GM12878 (cell line): ENCODE results near the gene HSD17B12. TPM values are rescaled to one million over a fixed set of nuclear protein-coding genes. Genes with fewer than 3 reads are reported as not detected.

Experiments used
- ATAC-seq: fragments of 200-7000 bp; cut with Tn5 transposase; 3 replicates; pipeline ENCODE4 v1.9.1; 2020; ENCODE audit warnings: mild to moderate bottlenecking, moderate library complexity
- BruUV-seq: library from RNA; stranded (reverse); fragments of 400-500 nt; replicated peaks from 2 replicates; lab custom pipeline; 2021; lab: Mats Ljungman, UMichigan
- CTCF ChIA-PET: fragments of 300-600 bp; sonication (Branson Sonifier 250); formaldehyde crosslinking; extraction: SDS; loops from one replicate; lab custom pipeline; 2021; ENCODE audit warnings: inconsistent platforms; lab: Yijun Ruan, JAX
- POLR2A ChIA-PET: fragments of 350-600 bp; formaldehyde crosslinking; extraction: SDS; loops from one replicate; lab custom pipeline; 2021; ENCODE audit warnings: inconsistent platforms; lab: Charles Lee
- RAD21 ChIA-PET: fragments of 300-600 bp; sonication (Branson Sonifier 250); formaldehyde crosslinking; loops from one replicate; lab custom pipeline; 2023; ENCODE audit warnings: antibody characterized with exemption; ENCODE audit not compliant: unreplicated experiment; lab: Charles Lee
- SMC1A ChIA-PET: fragments of 300-600 bp; sonication (Branson Sonifier 250); formaldehyde crosslinking; loops from one replicate; lab custom pipeline; 2023; ENCODE audit not compliant: unreplicated experiment, uncharacterized antibody; lab: Charles Lee
- DNase-seq: peaks from one replicate; pipeline ENCODE4 v3.0.0-alpha.2; 2011; ENCODE audit warnings: low read depth, low spot score
- FAIRE-seq: peaks from 3 replicates; lab custom pipeline; 2011; peaks lifted over from hg19 to GRCh38; lab: Jason Lieb, UNC
- H2AFZ ChIP-seq: 2 replicates; pipeline ENCODE4 v1.6.0; 2011; ENCODE audit warnings: low read depth, low read length, control low read depth; ENCODE audit not compliant: control insufficient read depth
- H3K27ac ChIP-seq: 2 replicates; pipeline ENCODE4 v1.5.1; 2011; ENCODE audit warnings: control low read depth; ENCODE audit not compliant: control insufficient read depth, insufficient read depth
- H3K27me3 ChIP-seq, 2 experiments: replicated peaks in 1 of 2; 2 replicates each; pipeline versions ENCODE4 v1.6.0 to v1.6.1; 2011; ENCODE audit warnings: low read length in 1 of 2; ENCODE audit not compliant: control insufficient read depth in 2 of 2, insufficient read depth in 2 of 2
- H3K36me3 ChIP-seq, 2 experiments: 2 replicates each; pipeline ENCODE4 v1.5.1; 2011; ENCODE audit warnings: low read length in 1 of 2; ENCODE audit not compliant: control insufficient read depth in 2 of 2, insufficient read depth in 2 of 2
- H3K4me1 ChIP-seq: 2 replicates; pipeline ENCODE4 v1.6.1; 2011; ENCODE audit warnings: mild to moderate bottlenecking, low read length, moderate library complexity, mixed read lengths; ENCODE audit not compliant: control insufficient read depth, insufficient read depth
- H3K4me2 ChIP-seq: 2 replicates; pipeline ENCODE4 v1.6.0; 2011; ENCODE audit warnings: control low read depth; ENCODE audit not compliant: control insufficient read depth, insufficient read depth
- H3K4me3 ChIP-seq: fragments of 200-600 bp; sonication (generic); 2 replicates; pipeline ENCODE4 v1.5.1; 2016
- H3K79me2 ChIP-seq: 2 replicates; pipeline ENCODE4 v1.6.0; 2011; ENCODE audit warnings: low read length; ENCODE audit not compliant: control insufficient read depth, insufficient read depth
- H3K9ac ChIP-seq: 2 replicates; pipeline ENCODE4 v1.8.0; 2011; ENCODE audit warnings: low read length, control low read depth, mixed read lengths; ENCODE audit not compliant: control insufficient read depth, insufficient read depth
- H3K9me3 ChIP-seq: replicated peaks from 3 replicates; pipeline ENCODE4 v1.5.1; 2011; ENCODE audit warnings: mild to moderate bottlenecking, low read length; ENCODE audit not compliant: control insufficient read depth, insufficient read depth
- H4K20me1 ChIP-seq: 2 replicates; pipeline ENCODE4 v1.6.0; 2011; ENCODE audit not compliant: control insufficient read depth, insufficient read depth
- LARP7 ChIP-seq: fragments of 450-650 bp; IDR thresholded peaks from 2 replicates; pipeline ENCODE4 v1.6.1; 2017; ENCODE audit warnings: mild to moderate bottlenecking
- POU2F2 ChIP-seq: IDR thresholded peaks from 3 replicates; pipeline ENCODE4 v1.6.1; 2011; ENCODE audit warnings: low read depth, mild to moderate bottlenecking, low read length, borderline replicate concordance
- RAD51 ChIP-seq: fragments of 450-650 bp; IDR thresholded peaks from 2 replicates; pipeline ENCODE4 v1.6.1; 2016; ENCODE audit warnings: moderate library complexity, mild to moderate bottlenecking, inconsistent platforms
- WGBS: methylation state at CpG from one replicate; pipeline ENCODE4 v1.1.6; 2016; ENCODE audit warnings: low lambda C conversion rate; ENCODE audit not compliant: insufficient replicate concordance, insufficient coverage; ENCODE audit errors: missing lambda C conversion rate; 5-methylcytosine and 5-hydroxymethylcytosine counted together
- in situ Hi-C: fragments of 300-500 bp; cut with MboI; formaldehyde crosslinking; loops from 9 replicates; pipeline ENCODE4 v1.14.3; 2018; ENCODE audit warnings: mixed read lengths
- intact Hi-C: fragments of 100-400 bp; cut with micrococcal nuclease; formaldehyde crosslinking; loops from one replicate; pipeline ENCODE4 v1.14.2; 2022; ENCODE audit not compliant: unreplicated experiment
- polyA plus RNA-seq, 11 experiments: library from polyadenylated mRNA; depleted of rRNA in 4 of 11; unstranded in 6 of 11; stranded (reverse) in 5 of 11; fragments of >200 nt; fragmentation: Nextera tagmentation in 4 of 11; fragmentation: Illumina TruSeq in 1 of 11; extraction: Ambion mirVana in 4 of 11; extraction: Trizol in 1 of 11; gene quantifications; 1 replicate in 1 of 11; 2 replicates in 10 of 11; pipeline versions ENCODE4 v1.2.1 to v1.2.3, GENCODE V29; 2011 to 2016; ENCODE audit warnings: inconsistent platforms in 2 of 11, missing spikeins in 2 of 11, low read depth in 1 of 11
- total RNA-seq, 4 experiments: library from RNA; depleted of rRNA in 3 of 4; stranded (reverse); fragments of >200 nt in 3 of 4; fragmentation: Illumina TruSeq in 1 of 4; extraction: Trizol in 1 of 4; gene quantifications; 2 replicates each; pipeline versions ENCODE4 v1.2.1 to v1.2.3, GENCODE V29; 2013 to 2021
- TF ChIP-seq, protein P1 (sequence below): IDR thresholded peaks from 2 replicates; pipeline ENCODE4 v1.6.1; 2012; ENCODE audit warnings: low read length, inconsistent platforms

The HSD17B12 gene
- total and polyA plus RNA-seq, 10 of the 15 experiments (the other 5 are each of a cell fraction or from before 2014, with no cell fraction given), result 23.6 to 88.0 (median 64.7) TPM

DNA sequence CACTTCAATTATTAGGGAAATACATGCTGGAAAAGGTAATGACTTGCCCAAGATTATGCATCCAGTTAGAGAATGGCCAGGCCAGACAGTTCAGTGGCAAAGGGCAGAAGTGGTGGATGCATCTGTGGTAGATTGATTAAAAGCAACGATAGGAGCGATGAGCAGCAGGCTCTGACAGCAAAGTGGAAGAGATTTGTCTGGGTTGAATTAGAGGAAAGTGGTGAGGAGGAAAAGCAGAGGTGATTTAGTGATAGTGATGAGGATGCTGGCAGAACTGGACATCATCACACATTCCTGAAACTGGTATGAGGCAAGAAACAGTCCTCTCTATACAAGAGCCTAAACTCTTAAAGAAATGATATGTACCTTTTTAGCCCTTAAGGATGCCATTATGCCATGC lies 12.5 kb downstream of the HSD17B12 start:
- ChIA-PET SMC1A (interaction anchor here (1.1 to 1.4 kb wide), 2 partner anchors 8 to 16 kb away, joined by 3 to 8 read pairs; no protein-coding TSS in a partner anchor), POLR2A (no interaction called here)
- Histone ChIP-seq H3K4me2 (no peak overlapping the region), H3K9me3 (no peaks in the 10 kb centered on the region; the same call in 2 of the 3 replicates), H3K9ac (no peak overlapping the region), H2AFZ (no peak overlapping the region), H3K4me3 (no peak overlapping the region), H3K36me3 (no peaks in the 10 kb centered on the region), H3K4me1 (peaks cover 8% of the 10 kb centered on the region), H3K27ac (no peak overlapping the region)
- in situ Hi-C loops, result no loop called here
- DNase-seq, result no peak
- FAIRE-seq, result no peak
- TF ChIP-seq LARP7, result no peak
- TF ChIP-seq RAD51, result no peak
- TF ChIP-seq, protein P1, sequence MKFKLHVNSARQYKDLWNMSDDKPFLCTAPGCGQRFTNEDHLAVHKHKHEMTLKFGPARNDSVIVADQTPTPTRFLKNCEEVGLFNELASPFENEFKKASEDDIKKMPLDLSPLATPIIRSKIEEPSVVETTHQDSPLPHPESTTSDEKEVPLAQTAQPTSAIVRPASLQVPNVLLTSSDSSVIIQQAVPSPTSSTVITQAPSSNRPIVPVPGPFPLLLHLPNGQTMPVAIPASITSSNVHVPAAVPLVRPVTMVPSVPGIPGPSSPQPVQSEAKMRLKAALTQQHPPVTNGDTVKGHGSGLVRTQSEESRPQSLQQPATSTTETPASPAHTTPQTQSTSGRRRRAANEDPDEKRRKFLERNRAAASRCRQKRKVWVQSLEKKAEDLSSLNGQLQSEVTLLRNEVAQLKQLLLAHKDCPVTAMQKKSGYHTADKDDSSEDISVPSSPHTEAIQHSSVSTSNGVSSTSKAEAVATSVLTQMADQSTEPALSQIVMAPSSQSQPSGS, result no peak
- TF ChIP-seq, all 136 proteins: peak for 0
- ChIA-PET CTCF (interaction anchor here (1.1 to 1.5 kb wide), 2 partner anchors 8 to 158 kb away, joined by 5 to 9 read pairs; no protein-coding TSS in a partner anchor), RAD21 (interaction anchor here (1.0 kb wide), 1 partner anchor 11 kb away, joined by 3 read pairs; no protein-coding TSS in a partner anchor)
- no TSS peak for BruUV-seq
- WGBS, result 98% methylated on average over 2 of the region's 2 CpGs
- no peaks in the 10 kb centered on the region for H3K27me3 ChIP-seq
- peak; percentile 14; the same call in 1 of the 3 replicates for ATAC-seq
- peaks cover 40% of the 10 kb centered on the region for H3K79me2 ChIP-seq
- no peaks in the 10 kb centered on the region for H4K20me1 ChIP-seq
- intact Hi-C loops, result no loop called here

DNA sequence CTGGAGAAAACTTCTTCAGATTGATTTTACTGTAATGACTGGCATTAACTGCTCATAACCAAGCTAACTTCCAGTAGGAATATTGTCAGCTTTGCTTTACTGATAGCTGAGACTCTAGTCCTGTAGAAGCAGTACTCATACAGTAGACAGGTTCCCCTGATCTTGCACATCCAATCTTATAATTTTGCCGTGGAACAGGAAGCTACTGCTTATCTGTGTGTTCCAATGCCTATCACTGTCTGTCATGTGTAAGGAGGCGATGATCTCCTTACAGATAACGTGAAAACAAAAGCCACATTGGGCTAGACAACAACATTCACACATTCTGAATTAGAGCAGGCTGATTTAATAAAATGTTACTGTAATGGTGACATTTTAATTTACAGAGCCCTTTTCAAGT lies 13.2 kb downstream of the HSD17B12 start:
- FAIRE-seq, result no peak
- TF ChIP-seq POU2F2, result no peak
- ChIA-PET POLR2A (interaction anchor here (1.0 kb wide), 1 partner anchor 8 kb away, joined by 3 read pairs; no protein-coding TSS in a partner anchor), RAD21 (interaction anchor here (1.0 kb wide), 1 partner anchor 11 kb away, joined by 3 read pairs; no protein-coding TSS in a partner anchor), CTCF (interaction anchor here (1.1 to 1.5 kb wide), 2 partner anchors 8 to 158 kb away, joined by 5 to 9 read pairs; no protein-coding TSS in a partner anchor), SMC1A (interaction anchor here (0.9 to 1.4 kb wide), 4 partner anchors 8 to 24 kb away, joined by 3 to 8 read pairs (median 4); no protein-coding TSS in a partner anchor)
- BruUV-seq, result no TSS peak
- peak overlapping the region; percentile 66 for H3K4me2 ChIP-seq
- no peaks in the 10 kb centered on the region for H3K36me3 ChIP-seq
- H3K27me3 ChIP-seq, result no peaks in the 10 kb centered on the region
- no peak overlapping the region for H2AFZ ChIP-seq
- no peak overlapping the region for H3K27ac ChIP-seq
- in situ Hi-C loops, result no loop called here
- WGBS, result 49% methylated on average over 3 of the region's 3 CpGs
- H4K20me1 ChIP-seq, result no peaks in the 10 kb centered on the region
- no peak overlapping the region for H3K4me3 ChIP-seq
- peaks cover 8% of the 10 kb centered on the region for H3K4me1 ChIP-seq
- no peaks in the 10 kb centered on the region; the same call in 2 of the 3 replicates for H3K9me3 ChIP-seq
- H3K9ac ChIP-seq, result no peak overlapping the region
- ATAC-seq, result peak; percentile 21; the same call in 2 of the 3 replicates
- intact Hi-C loops, result no loop called here
- no peak for DNase-seq
- peaks cover 36% of the 10 kb centered on the region for H3K79me2 ChIP-seq
